Ramos (cell line): Measurements from ENCODE around the gene PCDHGA2.
"Not testable (repeated sequence)": the region's sequence is repeated elsewhere in the genome, so short reads cannot be mapped to it uniquely, and the experiment has no call there.

Experiments used
- in situ Hi-C: fragments of 300-500 bp; cut with MboI; formaldehyde crosslinking; loops from one replicate; pipeline ENCODE4 v1.14.3; 2022; ENCODE audit warnings: low sequenced_read_pairs; ENCODE audit not compliant: unreplicated experiment

PCDHGA2 gene

DNA sequence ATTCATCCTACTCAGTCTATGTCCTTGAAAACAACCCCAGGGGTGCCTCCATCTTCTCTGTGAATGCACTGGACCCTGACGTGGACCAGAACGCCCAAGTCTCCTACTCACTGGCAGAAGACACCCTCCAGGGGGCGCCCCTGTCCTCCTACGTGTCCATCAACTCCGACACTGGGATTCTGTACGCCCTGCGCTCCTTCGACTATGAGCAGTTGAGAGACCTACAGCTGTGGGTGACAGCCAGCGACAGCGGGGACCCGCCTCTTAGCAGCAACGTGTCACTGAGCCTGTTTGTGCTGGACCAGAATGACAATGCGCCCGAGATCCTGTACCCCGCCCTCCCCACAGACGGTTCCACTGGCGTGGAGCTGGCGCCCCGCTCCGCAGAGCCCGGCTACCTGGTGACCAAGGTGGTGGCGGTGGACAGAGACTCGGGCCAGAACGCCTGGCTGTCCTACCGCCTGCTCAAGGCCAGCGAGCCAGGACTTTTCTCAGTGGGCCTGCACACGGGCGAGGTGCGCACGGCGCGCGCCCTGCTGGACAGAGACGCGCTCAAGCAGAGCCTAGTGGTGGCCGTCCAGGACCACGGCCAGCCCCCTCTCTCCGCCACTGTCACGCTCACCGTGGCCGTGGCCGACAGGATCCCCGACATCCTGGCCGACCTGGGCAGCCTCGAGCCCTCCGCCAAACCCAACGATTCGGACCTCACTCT lies 37.0 kb downstream of the PCDHGA2 start:
- in situ Hi-C loops, result not testable (repeated sequence)

DNA sequence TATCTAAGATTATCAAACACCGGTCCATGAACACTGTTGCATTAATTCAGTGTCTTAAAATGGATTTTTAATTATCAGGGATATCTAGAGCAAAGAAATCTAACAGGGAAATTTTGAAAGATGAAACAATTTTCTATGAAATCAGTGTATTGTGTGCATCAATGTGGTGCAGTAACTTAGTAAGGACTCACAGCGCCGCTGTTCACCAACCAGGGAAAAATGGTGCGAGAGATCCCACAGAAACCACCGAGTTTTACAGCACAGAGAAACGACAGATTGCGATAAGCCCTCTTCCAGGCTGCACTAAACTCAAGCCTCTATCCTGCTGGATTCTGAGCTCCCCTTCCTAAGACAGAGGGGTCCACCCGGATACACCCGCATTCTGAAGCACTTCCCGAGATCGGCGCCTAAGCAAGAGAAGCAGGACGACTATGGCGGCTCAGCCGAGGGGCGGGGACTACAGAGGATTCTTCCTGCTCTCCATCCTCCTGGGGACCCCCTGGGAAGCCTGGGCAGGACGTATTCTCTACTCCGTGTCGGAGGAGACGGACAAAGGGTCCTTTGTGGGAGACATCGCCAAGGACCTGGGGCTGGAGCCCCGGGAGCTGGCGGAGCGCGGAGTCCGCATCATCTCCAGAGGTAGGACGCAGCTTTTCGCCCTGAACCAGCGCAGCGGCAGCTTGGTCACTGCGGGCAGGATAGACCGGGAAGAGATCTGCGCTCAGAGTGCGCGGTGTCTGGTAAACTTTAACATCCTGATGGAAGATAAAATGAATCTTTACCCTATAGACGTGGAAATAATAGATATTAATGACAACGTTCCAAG lies 44.1 kb downstream of the PCDHGA2 start, which contains the start of gene PCDHGA7:
PCDHGA7 (plus strand) TSS at position 274 of the 826 bp plus-strand sequence; CDS start at position 432, 158 bp downstream.
- in situ Hi-C loops, result no loop called here

DNA sequence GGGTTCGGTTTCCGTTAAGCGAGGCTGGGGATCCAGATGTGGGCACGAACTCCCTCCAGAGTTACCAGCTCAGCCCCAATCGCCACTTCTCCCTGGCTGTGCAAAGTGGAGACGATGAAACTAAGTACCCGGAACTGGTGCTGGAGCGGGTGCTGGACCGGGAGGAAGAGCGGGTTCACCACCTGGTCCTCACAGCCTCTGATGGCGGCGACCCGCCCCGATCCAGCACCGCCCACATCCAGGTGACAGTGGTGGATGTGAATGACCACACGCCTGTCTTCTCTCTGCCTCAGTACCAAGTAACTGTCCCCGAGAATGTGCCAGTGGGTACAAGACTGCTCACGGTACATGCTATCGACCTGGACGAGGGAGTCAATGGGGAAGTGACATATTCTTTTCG lies 44.8 kb downstream of the PCDHGA2 start:
- in situ Hi-C loops, result no loop called here

DNA sequence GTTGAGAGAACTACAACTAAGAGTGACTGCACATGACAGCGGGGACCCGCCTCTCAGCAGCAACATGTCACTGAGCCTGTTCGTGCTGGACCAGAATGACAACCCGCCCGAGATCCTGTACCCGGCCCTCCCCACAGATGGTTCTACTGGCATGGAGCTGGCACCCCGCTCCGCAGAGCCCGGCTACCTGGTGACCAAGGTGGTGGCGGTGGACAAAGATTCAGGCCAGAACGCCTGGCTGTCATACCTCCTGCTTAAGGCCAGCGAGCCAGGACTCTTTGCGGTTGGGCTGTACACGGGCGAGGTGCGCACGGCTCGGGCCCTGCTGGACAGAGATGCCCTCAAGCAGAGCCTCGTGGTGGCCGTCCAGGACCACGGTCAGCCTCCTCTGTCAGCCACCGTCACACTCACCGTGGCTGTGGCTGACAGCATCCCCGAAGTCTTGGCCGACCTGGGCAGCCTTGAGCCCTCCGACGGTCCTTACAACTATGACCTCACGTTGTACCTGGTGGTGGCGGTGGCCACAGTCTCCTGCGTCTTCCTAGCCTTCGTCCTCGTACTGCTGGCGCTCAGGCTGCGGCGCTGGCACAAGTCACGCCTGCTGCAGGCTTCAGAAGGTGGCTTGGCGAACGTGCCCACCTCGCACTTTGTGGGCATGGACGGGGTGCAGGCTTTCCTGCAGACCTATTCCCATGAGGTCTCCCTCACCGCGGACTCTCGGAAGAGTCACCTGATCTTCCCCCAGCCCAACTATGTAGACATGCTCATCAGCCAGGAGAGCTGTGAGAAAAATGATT lies 46.1 kb downstream of the PCDHGA2 start:
- in situ Hi-C loops, result no loop called here

DNA sequence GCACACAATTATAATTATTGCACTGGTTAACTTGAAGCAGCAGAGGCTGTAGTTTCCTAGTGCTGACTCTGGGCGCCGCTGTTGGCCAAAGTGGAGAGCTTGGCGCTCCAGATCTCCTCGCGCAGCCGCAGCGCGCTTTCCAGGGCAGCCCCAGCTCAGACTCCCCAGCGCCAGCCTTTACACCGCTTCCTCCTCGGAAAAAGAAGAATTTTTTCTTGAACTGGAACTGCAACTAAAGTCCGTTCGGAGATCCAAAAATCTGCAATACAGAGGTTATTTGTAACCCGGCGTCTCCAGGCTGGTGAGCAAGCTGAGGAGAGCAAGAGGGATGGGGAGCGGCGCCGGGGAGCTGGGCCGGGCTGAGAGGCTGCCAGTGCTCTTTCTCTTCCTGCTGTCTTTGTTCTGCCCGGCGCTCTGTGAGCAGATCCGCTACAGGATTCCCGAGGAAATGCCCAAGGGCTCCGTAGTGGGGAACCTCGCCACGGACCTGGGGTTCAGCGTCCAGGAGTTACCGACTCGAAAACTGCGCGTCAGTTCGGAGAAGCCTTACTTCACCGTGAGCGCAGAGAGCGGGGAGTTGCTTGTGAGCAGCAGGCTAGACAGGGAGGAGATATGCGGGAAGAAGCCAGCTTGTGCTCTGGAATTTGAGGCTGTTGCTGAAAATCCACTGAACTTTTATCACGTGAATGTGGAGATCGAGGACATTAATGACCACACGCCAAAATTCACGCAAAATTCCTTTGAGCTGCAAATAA lies 49.2 kb downstream of the PCDHGA2 start, which contains the start of gene PCDHGB4:
PCDHGB4 (plus strand) TSS at position 142 of the 755 bp plus-strand sequence; CDS start at position 329, 187 bp downstream.
- in situ Hi-C loops, result not testable (repeated sequence)

DNA sequence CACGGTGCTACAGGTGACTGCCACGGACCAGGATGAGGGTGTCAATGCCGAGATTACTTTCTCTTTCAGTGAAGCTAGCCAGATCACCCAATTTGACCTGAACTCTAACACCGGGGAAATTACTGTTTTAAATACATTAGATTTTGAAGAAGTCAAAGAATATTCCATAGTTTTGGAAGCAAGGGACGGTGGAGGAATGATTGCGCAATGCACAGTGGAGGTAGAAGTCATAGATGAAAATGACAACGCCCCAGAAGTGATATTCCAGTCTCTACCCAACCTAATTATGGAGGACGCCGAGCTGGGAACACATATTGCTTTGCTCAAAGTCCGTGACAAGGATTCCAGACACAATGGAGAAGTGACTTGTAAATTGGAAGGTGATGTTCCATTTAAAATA lies 50.1 kb downstream of the PCDHGA2 start:
- in situ Hi-C loops, result no loop called here

GRCh38 chr5:141389153-141390042 lies 50.8 kb downstream of the PCDHGA2 start:
- in situ Hi-C loops, result no loop called here

DNA sequence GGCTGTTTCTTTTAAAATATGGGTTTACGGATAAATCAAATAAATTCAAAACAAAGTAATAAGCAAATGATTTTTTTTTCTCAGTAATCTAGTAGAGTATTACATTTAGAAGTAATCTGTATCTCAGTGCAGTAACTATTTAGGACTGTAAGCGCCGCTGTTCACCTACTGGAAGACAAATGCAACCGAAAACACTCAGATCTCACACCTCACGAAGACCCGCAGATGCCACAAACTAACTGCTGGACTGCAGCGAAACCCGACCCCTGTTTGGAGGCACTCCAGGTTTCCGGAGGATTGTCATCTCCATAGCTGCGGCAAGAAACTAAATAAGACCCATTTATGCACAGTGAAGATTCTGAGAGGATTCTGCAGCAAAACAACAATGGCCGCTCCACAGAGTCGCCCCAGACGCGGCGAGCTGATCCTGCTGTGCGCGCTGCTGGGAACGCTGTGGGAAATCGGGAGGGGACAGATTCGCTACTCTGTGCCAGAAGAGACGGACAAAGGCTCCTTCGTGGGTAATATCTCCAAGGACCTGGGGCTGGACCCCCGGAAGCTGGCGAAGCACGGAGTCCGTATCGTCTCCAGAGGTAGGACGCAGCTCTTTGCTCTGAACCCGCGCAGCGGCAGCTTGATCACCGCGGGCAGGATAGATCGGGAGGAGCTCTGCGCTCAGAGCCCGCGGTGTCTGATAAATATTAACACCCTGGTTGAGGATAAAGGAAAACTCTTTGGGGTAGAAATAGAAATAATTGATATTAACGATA lies 54.1 kb downstream of the PCDHGA2 start, which contains the start of gene PCDHGA8:
PCDHGA8 (plus strand) TSS at position 205 of the 770 bp plus-strand sequence; CDS start at position 386, 181 bp downstream.
- in situ Hi-C loops, result no loop called here
